Measurements from ENCODE around the gene DYNLT2. TPM values are rescaled to one million over a fixed set of nuclear protein-coding genes. Genes with fewer than 3 reads are reported as not detected.

The DYNLT2 gene
- total and polyA plus RNA-seq, 2 of the 13 experiments (the other 11 are each of a cell fraction or from before 2014, with no cell fraction given), result 2.1 to 4.3 TPM

DNA sequence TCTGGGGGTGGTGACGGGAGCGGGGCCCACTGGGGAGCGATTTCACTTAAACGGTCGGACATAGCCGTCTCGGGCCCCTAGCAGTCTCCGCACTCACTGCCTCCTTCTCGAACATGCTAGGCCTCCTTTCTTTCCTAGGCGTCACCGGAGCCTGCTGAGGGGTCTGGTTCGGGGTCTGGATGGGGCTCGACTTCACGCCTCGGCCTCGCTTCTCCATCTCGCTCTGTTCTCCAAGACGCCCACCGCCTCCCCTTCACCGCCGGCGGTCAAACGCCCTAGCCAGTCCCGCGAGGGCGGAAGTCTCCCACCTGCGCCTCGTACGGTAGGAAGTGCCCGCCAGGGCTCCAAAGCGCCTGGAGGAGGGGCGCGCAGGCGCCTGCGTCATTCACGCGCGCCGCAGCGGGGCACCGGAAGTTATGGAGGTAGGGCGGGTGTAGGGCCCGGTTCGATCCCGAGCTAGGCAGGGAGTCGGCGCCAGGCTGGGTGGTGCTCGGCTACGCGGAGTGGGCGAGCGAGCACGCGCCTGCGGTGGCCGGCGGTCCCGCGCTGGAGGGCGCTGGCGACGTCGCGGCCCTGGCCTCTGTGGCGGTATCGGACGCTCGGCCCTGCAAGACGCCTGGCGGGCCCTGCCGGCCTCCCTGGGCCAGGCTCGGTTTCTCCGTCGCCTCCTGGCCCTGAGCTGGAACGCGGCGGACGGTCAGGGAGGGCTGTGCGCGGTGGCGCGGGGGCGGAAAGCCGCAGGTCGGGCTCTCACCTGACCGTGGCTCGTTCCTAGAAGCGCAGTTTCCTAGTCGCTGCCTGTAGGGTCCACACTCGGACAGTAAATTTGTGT is at the start of gene DYNLT2, which contains the start of gene ERMARD (continued):
- TF ChIP-seq, protein P1, sequence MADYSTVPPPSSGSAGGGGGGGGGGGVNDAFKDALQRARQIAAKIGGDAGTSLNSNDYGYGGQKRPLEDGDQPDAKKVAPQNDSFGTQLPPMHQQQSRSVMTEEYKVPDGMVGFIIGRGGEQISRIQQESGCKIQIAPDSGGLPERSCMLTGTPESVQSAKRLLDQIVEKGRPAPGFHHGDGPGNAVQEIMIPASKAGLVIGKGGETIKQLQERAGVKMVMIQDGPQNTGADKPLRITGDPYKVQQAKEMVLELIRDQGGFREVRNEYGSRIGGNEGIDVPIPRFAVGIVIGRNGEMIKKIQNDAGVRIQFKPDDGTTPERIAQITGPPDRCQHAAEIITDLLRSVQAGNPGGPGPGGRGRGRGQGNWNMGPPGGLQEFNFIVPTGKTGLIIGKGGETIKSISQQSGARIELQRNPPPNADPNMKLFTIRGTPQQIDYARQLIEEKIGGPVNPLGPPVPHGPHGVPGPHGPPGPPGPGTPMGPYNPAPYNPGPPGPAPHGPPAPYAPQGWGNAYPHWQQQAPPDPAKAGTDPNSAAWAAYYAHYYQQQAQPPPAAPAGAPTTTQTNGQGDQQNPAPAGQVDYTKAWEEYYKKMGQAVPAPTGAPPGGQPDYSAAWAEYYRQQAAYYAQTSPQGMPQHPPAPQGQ (CRISPR knock-in tag; IDR thresholded peaks at IDR 0.05; ENCODE audit: borderline replicate concordance), result 0 out of 2 replicates have a peak, but pooled peaks have one; percentile 46
- TF ChIP-seq ZNF83 (CRISPR knock-in tag; IDR thresholded peaks at IDR 0.05; ENCODE audit: borderline replicate concordance), result peak; percentile 37; the same call in 1 of the 2 replicates
- TF ChIP-seq, protein P2, sequence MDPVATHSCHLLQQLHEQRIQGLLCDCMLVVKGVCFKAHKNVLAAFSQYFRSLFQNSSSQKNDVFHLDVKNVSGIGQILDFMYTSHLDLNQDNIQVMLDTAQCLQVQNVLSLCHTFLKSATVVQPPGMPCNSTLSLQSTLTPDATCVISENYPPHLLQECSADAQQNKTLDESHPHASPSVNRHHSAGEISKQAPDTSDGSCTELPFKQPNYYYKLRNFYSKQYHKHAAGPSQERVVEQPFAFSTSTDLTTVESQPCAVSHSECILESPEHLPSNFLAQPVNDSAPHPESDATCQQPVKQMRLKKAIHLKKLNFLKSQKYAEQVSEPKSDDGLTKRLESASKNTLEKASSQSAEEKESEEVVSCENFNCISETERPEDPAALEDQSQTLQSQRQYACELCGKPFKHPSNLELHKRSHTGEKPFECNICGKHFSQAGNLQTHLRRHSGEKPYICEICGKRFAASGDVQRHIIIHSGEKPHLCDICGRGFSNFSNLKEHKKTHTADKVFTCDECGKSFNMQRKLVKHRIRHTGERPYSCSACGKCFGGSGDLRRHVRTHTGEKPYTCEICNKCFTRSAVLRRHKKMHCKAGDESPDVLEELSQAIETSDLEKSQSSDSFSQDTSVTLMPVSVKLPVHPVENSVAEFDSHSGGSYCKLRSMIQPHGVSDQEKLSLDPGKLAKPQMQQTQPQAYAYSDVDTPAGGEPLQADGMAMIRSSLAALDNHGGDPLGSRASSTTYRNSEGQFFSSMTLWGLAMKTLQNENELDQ (CRISPR knock-in tag; IDR thresholded peaks at IDR 0.05; ENCODE audit: borderline replicate concordance), result no peak
- no peak for TF ChIP-seq MBNL3 (CRISPR knock-in tag; conservative IDR thresholded peaks at IDR 0.05)
- peak; percentile 50 for TF ChIP-seq MED8 (CRISPR knock-in tag; IDR thresholded peaks at IDR 0.05; ENCODE audit: insufficient replicate concordance)
- TF ChIP-seq PAF1 (CRISPR knock-in tag; IDR thresholded peaks at IDR 0.05), result no peak
- TF ChIP-seq, protein P3, sequence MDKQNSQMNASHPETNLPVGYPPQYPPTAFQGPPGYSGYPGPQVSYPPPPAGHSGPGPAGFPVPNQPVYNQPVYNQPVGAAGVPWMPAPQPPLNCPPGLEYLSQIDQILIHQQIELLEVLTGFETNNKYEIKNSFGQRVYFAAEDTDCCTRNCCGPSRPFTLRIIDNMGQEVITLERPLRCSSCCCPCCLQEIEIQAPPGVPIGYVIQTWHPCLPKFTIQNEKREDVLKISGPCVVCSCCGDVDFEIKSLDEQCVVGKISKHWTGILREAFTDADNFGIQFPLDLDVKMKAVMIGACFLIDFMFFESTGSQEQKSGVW (CRISPR knock-in tag; IDR thresholded peaks at IDR 0.05; ENCODE audit: borderline replicate concordance), result peak; percentile 79; the same call in 1 of the 2 replicates
- TF ChIP-seq MTA3 (CRISPR knock-in tag; IDR thresholded peaks at IDR 0.05), result no peak
- TF ChIP-seq FOXP1 (IDR thresholded peaks at IDR 0.05), result no peak
- TF ChIP-seq FOXP1 (CRISPR knock-in tag; IDR thresholded peaks at IDR 0.05), result peak; percentile 63
- 0 out of 2 replicates have a peak, but pooled peaks have one; percentile 37 for TF ChIP-seq ZNF383 (CRISPR knock-in tag; IDR thresholded peaks at IDR 0.05; ENCODE audit: borderline replicate concordance)
- peak; percentile 67; the same call in 1 of the 2 replicates for TF ChIP-seq ZNF333 (CRISPR knock-in tag; IDR thresholded peaks at IDR 0.05; ENCODE audit: borderline replicate concordance)
- no peak for TF ChIP-seq NR2F6 (IDR thresholded peaks at IDR 0.05)
- peak; percentile 80; the same call in 1 of the 2 replicates for TF ChIP-seq NR2F6 (CRISPR knock-in tag; IDR thresholded peaks at IDR 0.05)
- no peak for TF ChIP-seq ZNF557 (CRISPR knock-in tag; IDR thresholded peaks at IDR 0.05)
- TF ChIP-seq ZNF205 (CRISPR knock-in tag; IDR thresholded peaks at IDR 0.05), result peak; percentile 98
- TF ChIP-seq NKX3-1 (CRISPR knock-in tag; IDR thresholded peaks at IDR 0.05), result peak; percentile 86
- TF ChIP-seq, protein P4, sequence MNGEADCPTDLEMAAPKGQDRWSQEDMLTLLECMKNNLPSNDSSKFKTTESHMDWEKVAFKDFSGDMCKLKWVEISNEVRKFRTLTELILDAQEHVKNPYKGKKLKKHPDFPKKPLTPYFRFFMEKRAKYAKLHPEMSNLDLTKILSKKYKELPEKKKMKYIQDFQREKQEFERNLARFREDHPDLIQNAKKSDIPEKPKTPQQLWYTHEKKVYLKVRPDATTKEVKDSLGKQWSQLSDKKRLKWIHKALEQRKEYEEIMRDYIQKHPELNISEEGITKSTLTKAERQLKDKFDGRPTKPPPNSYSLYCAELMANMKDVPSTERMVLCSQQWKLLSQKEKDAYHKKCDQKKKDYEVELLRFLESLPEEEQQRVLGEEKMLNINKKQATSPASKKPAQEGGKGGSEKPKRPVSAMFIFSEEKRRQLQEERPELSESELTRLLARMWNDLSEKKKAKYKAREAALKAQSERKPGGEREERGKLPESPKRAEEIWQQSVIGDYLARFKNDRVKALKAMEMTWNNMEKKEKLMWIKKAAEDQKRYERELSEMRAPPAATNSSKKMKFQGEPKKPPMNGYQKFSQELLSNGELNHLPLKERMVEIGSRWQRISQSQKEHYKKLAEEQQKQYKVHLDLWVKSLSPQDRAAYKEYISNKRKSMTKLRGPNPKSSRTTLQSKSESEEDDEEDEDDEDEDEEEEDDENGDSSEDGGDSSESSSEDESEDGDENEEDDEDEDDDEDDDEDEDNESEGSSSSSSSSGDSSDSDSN (CRISPR knock-in tag; IDR thresholded peaks at IDR 0.05), result peak; percentile 99
- TF ChIP-seq, protein P5, sequence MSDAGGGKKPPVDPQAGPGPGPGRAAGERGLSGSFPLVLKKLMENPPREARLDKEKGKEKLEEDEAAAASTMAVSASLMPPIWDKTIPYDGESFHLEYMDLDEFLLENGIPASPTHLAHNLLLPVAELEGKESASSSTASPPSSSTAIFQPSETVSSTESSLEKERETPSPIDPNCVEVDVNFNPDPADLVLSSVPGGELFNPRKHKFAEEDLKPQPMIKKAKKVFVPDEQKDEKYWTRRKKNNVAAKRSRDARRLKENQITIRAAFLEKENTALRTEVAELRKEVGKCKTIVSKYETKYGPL (CRISPR knock-in tag; IDR thresholded peaks at IDR 0.05), result peak; percentile 56
- TF ChIP-seq ZNF549 (CRISPR knock-in tag; IDR thresholded peaks at IDR 0.05), result no peak
- TF ChIP-seq RBFOX2 (IDR thresholded peaks at IDR 0.05; ENCODE audit: low read depth, low read length), result peak; percentile 99
- 0 out of 2 replicates have a peak, but pooled peaks have one; percentile 27 for TF ChIP-seq ZFP36L2 (CRISPR knock-in tag; IDR thresholded peaks at IDR 0.05)
- no peak for TF ChIP-seq ARNT (IDR thresholded peaks at IDR 0.05)

Data from HepG2 (cell line).